ENCODE measurements around the gene BCL2A1. TPM values are rescaled to one million over a fixed set of nuclear protein-coding genes. Genes with fewer than 3 reads are reported as not detected.
"Not testable (repeated sequence)": the region's sequence is repeated elsewhere in the genome, so short reads cannot be mapped to it uniquely, and the experiment has no call there.

BCL2A1 gene
- total RNA-seq: 8.2 TPM

DNA sequence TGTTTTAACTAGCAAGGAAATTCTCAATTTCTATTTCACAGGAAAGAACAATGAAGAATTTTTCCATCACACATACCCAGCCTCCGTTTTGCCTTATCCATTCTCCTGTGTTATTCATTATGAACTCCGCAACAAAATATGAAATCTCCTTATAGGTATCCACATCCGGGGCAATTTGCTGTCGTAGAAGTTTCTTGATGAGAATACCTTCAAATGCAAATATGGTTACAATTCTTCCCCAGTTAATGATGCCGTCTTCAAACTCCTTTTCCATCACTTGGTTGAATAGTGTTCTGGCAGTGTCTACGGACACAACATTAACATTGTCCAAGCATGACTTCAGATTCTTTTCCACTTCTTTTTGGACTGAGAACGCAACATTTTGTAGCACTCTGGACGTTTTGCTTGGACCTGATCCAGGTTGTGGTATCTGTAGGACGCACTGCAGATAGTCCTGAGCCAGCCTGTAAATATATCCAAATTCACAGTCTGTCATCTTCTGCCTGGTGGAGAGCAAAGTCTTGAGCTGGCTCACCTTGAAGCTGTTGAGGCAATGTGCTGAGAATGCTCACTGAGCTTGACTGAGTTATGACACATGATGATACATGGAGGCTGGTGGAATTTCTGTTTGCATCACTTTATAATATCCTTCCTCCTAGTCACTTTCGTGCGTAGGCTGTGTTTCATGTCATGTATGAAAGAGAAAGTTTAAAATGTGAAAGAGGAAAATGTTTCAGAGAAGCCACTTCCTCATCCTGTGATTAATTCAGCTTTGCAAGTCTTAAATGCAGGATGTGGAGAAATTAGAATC lies at the start of gene BCL2A1:
Gene BCL2A1 (minus strand): TSS at position 573 of the 811 bp plus-strand sequence. CDS start 77 bp downstream, at position 496.
- no peak for DNase-seq

- no peak for DNase-seq
These were observed 49.7 kb upstream of the BCL2A1 start for GRCh38 chr15:80020731-80021130.

DNA sequence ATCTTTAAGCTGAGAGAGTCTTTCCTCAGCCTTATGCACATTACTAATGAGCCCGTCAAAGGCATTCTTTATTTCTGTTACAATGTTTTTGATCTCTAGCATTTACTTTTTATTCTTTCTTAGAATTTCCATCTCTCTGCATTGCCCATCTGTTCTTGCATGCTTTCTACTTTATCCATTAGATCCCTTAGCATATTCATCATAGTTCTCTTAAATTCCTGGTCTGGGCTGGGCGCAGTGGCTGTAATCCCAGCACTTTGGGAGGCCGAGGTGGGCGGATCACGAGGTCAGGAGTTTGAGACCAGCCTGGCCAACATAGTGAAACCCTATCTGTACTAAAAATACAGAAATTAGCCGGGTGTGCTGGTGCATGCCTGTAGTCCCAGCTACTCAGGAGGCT lies 49.2 kb upstream of the BCL2A1 start:
- DNase-seq: not testable (repeated sequence)

DNA sequence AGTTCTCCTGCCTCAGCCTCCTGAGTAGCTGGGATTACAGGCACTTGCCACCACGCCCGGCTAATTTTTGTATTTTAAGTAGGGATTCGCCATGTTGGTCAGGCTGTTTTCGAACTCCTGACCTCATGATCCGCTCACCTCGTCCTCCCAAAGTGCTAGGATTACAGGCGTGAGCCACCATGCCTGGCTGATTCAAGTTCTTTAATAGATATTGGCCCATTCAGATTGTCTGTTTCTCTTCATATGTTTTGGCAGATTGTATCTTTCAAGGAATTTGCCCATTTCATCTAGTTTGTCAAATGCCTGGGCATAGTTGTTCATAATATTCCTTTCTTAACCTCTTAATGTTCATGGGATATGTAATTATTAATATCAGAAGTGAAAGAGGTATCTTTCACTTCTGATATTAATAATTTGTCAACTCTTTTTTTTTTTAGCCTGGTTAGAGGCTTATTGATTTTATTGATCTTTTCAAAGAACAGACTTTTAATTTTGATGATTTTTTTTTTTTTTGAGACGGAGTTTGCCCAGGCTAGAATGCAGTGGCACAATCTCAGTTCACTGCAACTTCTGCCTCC lies 48.3 kb upstream of the BCL2A1 start:
- DNase-seq: no peak

- DNase-seq: not testable (repeated sequence)
These were observed 46.1 kb upstream of the BCL2A1 start for GRCh38 chr15:80017139-80017538.

- not testable (repeated sequence) for DNase-seq
These were observed 45.5 kb upstream of the BCL2A1 start for GRCh38 chr15:80016506-80016905.

DNA sequence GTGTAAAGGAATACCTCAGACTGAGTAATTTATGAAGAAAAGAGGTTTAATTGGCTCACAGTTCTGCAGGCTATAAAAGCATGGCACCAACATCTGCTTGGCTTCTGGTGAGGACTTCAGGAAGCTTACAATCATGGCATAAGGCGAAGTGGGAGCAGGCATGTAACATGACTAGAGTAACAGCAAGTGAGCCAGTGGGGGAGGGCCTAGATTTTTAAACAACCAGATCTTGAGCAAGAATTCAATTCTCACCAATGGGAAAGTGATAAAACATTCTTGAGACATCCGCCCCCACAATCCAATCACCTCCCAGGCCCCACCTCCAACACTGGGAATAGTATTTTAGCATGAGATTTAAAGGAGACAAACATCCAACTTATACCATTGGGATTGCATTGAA lies 44.2 kb upstream of the BCL2A1 start:
- no peak for DNase-seq

DNA sequence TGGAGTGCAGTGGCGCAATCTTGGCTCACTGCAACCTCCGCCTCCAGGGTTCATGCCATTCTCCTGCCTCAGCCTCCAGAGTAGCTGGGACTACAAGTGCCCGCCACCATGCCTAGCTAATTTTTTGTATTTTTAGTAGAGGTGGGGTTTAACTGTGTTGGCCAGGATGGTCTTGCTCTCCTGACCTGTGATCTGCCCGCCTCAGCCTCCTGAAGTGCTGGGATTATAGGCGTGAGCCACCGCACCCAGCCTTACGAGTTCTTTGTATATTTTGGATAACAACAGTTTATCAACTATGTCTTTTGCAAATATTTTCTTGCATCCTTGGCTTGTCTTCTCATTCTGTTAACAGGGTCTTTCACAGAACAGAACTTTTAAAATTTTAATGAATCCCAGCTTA lies 43.2 kb upstream of the BCL2A1 start:
- not testable (repeated sequence) for DNase-seq

DNA sequence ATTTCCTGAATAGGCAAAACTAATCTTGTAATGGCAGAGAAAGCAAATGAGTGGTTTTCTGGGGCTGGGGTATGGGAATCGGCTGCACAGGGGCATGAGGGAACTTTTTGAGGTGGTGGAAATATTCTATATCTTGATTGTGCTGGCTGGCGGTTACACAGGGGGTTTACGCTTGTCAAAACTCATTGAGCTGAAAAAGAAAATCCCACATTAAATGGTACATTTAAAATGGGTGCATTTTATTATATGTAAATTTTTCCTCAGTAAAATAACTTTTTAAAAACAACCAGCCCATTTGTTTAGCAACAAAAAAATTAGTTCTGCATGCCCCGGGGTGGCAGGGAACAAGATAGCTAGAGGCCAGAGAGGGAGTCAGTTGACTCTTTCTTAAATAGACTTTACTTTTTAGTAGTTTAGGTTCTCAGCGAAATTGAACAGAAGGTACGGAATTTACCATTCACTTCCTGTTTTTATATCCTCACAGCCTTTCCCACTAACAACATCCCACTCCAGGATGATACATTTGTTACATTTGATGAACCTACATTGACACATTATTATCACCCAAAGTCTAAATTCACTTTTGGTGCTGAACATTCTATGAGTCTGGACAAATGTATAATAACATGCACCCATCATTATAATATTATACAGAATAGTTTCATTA lies 41.2 kb upstream of the BCL2A1 start:
- DNase-seq: no peak

GRCh38 chr15:80011596-80011995 lies 40.6 kb upstream of the BCL2A1 start:
- DNase-seq: no peak

GRCh38 chr15:80011041-80011523 lies 40.1 kb upstream of the BCL2A1 start:
- DNase-seq: not testable (repeated sequence)

DNA sequence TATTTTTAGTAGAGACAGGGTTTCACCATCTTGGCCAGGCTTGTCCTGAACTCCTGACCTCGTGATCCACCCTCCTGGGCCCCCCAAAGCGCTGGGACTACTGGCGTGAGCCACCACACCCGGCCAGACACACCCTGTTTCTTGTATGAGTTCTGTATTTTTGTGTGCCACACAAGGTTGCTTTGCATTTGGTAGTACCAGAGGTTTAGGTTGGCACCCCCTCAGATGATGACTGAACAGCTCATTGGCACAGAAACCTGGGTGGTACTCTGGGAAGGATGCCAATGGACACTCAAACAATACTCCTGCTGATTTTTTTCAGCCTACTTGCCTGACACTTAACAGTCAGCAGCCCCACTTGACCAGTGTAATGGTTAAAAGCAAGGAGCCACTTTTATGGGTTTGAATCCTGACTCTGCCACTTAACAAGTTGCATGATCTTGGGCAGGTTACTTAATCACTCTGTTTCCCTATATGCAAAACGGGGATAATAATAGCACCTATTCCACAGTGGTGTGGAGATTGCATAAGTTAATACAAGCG lies 39.2 kb upstream of the BCL2A1 start:
- DNase-seq: no peak

DNA sequence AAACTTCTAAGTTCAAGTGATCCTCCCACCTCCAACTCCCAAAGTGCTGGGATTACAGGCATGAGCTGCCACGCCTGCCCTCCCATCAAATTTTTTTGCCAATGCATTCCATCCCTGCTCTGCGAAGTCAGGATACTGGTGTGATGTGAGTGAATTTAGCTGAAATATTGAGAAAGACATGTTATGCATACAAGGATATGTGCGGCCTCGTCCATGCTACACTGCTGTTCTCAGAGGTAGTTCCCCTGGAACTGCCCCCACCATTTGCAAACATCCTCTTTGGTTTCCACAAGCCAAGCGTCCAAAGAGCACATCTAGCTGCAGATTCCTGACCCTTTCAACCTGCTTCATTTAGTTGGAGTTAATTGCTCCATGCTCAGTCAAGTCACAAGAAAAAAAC lies 36.5 kb upstream of the BCL2A1 start:
- no peak for DNase-seq

DNA sequence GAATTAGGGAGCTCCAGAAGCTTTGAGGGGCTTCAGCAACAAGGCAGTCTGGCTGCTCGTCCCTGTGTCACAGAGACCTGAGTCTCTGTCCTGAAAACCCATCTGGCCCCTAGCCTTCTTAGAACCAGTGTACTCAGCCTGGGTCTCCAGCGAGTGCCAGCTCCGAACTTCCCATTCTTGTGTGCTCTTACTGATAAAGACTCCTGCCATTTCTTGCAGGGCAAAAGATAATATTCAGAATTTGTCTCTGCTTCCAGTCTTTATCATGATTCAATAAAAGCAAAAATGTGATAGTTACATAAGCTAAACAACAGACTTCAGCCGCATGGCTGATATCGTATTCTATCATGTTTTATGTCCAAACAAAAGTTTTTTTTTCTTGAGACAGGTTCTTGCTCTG lies 36.0 kb upstream of the BCL2A1 start:
- DNase-seq: no peak

DNA sequence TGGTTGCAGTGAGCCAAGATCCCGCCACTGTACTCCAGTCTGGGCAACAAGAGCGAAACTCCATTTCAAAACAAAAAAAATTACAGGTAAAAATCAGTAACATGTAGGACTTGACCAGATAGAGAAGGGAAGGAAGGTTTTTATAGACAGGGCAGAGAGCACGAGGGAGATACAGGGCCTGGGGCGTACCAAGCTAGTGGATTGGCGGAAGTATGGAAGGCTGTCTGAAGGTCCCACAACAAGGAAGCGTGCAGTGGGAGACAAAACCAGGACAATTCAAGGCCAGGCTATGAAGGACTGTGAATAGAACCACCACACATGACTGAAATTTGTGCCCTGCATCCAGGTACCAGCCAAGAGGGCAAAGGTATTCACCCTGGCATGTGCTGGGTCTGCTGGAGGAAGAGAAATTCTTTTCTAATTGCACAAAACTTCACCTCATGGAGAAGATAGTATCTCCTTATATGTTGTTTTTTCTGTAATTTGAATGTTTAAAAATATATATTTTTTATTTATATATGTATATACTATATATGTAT lies 33.0 kb upstream of the BCL2A1 start:
- no peak for DNase-seq

DNA sequence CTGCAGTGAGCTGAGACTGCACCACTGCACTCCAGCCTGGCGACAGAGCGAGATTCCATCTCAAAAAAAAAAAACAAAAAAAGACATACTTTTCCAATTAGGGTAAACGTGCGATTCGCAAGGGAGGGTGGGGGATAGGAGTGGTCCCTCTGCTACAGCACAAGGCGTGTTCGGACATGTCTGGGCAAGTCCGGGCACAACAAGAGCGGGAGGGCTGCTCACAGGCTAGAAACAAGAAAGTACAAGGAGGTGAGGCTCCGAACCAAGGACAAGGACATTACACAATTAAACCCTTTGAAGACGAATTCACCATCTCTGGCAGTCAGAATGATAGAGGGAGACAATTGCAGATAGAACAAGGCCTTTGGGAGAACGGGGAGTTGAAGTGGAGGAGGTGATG lies 32.2 kb upstream of the BCL2A1 start:
- no peak for DNase-seq

GRCh38 chr15:80002267-80002666 lies 31.3 kb upstream of the BCL2A1 start:
- DNase-seq: no peak

DNA sequence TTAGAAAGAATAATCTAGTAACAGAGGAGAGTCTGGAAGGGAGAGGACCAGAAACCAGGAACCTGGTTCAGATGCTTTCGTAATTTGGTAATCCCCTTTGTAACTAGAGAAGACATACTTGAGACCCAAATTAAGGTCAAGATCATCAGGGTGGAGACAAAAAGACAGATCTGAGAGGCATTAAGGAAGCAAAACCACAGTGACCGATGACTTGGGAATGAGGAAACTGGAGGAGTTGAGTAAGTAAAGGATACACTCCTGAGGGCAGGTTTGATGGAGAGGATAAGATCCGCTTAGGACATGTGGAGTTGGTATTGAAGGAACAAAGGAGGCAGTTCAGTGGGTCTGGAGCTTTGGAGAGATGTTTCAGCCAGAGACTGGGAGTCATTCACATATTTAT lies 23.6 kb upstream of the BCL2A1 start:
- no peak for DNase-seq

DNA sequence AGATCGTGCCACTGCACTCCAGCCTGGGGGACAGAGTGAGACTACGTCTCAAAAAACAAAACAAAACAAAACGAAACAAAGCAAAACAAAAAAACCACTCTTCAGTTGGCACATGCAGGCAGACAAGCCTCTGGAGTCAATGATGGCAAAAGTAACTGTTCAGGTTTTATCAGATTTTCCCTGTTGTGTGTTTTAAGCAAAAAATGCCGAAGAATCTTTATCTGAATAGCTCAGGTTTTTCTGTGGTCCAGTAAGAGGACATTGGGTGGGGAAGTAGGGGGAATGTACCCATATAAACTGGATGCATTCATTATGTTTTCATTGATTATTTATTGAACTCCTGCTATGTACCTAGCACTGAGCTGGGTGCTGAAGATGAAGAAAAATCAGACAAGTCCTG lies 20.8 kb upstream of the BCL2A1 start:
- no peak for DNase-seq

DNA sequence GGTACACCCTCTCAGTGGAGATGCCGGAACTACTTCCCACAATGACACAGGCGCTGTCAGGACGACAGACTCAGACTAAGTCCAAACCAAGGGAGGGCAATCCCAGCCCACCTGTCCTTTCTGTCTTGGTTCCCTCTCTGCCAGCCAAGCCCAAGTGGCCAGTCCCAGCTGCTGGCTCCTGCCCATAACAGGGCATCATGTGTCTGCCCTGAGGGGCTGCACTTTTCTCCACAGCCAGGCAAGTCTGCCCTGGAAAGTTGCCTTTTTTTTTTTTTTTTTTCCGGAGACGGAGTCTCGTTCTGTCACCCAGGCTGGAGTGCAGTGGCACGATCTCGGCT lies 20.0 kb upstream of the BCL2A1 start:
- no peak for DNase-seq

DNA sequence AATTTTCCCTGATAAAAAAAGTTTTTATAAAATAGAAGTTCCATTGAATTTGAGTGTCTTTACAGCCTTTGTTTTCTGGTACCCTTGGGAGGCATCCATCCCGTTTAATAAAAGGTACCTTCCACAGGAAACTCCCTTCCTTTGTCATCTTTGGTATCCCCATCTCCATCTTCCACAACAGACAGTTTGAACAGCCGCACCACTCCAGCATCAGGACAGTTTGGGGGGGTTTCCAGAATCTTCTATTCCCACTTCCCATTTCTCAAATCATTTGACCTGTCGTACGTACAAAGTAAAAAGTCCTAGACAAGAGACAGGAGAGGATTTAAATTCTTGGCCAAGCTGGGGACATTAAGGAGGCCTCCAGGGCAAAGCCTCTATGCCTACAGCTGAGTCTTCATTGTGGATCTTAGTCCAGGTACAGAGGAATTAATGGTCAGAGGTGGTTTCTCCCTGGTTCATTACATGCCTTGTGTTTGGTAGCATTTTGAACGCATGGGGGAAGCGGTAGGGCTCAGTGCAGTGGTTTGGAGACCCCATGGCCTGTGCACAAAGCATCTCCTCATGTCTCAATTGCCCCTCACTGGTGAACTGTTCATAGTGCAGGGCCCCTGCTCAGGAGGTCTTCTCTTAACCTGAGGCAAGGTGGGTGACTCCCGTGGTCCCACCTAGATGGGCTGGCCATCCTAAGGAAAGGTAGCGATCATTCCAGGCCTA lies 19.4 kb upstream of the BCL2A1 start:
- DNase-seq: no peak

DNA sequence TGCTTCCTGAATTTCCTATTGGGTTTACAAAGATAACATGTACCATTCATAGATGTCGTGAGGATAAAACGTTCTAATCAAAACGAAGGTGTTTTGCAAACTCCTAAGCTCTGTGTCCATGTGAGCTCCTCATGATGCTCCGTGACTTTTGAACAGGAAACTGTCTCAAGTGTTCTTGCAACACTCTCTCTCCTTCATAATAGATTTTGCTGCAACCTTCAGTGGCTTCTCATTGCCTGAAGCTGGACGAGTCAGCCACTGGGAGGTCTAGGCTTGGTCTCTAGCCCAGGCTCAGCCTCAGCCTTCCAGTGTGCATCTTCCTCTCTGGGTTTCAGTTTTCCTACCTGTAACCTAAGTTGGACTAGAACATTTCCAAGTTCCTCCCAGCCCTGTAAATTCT lies 18.7 kb upstream of the BCL2A1 start:
- no peak for DNase-seq
